ENCODE measurements around the gene TUT4. TPM values are rescaled to one million over a fixed set of nuclear protein-coding genes. Genes with fewer than 3 reads are reported as not detected.

TUT4 gene
- total RNA-seq, 1 donor from 2014 or later, result 139 TPM

- DNase-seq (ENCODE audit: low spot score, unreplicated experiment), result no peak
- no peak overlapping the region for H3K4me3 Mint-ChIP-seq (ENCODE audit: low read depth)
- TF ChIP-seq CTCF (IDR thresholded peaks at IDR 0.05; ENCODE audit: unreplicated experiment), result no peak
- H3K36me3 Mint-ChIP-seq (ENCODE audit: insufficient read depth), result peaks cover 25% of the 10 kb centered on the region
- H3K9me3 Mint-ChIP-seq (ENCODE audit: low read depth), result no peaks in the 10 kb centered on the region
- no peaks in the 10 kb centered on the region for H3K27me3 Mint-ChIP-seq
- no peaks in the 10 kb centered on the region for H3K4me1 Mint-ChIP-seq (ENCODE audit: low read depth)
- H3K27ac Mint-ChIP-seq, result no peak overlapping the region
These were observed 120.1 kb downstream of the TUT4 start for GRCh38 chr1:52432807-52433206.

GRCh38 chr1:52427152-52427551 is 125.7 kb downstream of the TUT4 start:
- H3K27ac Mint-ChIP-seq, result no peak overlapping the region
- DNase-seq (ENCODE audit: low spot score, unreplicated experiment), result no peak

GRCh38 chr1:52426371-52426770 is 126.5 kb downstream of the TUT4 start:
- Mint-ChIP-seq H3K4me3 (ENCODE audit: low read depth) (no peak overlapping the region), H3K27me3 (no peaks in the 10 kb centered on the region), H3K36me3 (ENCODE audit: insufficient read depth) (peaks cover 24% of the 10 kb centered on the region), H3K9me3 (ENCODE audit: low read depth) (no peaks in the 10 kb centered on the region), H3K4me1 (ENCODE audit: low read depth) (no peaks in the 10 kb centered on the region), H3K27ac (no peak overlapping the region)
- DNase-seq (ENCODE audit: low spot score, unreplicated experiment), result no peak
- TF ChIP-seq CTCF (IDR thresholded peaks at IDR 0.05; ENCODE audit: unreplicated experiment), result no peak

More at GRCh38 chr1:52427152-52427551, 125.7 kb downstream of the TUT4 start:
- TF ChIP-seq CTCF (IDR thresholded peaks at IDR 0.05; ENCODE audit: unreplicated experiment), result no peak
- H3K9me3 Mint-ChIP-seq (ENCODE audit: low read depth), result no peaks in the 10 kb centered on the region
- no peaks in the 10 kb centered on the region for H3K4me1 Mint-ChIP-seq (ENCODE audit: low read depth)
- no peak overlapping the region for H3K4me3 Mint-ChIP-seq (ENCODE audit: low read depth)
- peaks cover 24% of the 10 kb centered on the region for H3K36me3 Mint-ChIP-seq (ENCODE audit: insufficient read depth)
- no peaks in the 10 kb centered on the region for H3K27me3 Mint-ChIP-seq

GRCh38 chr1:52424813-52425212 is 128.1 kb downstream of the TUT4 start:
- no peak overlapping the region for H3K4me3 Mint-ChIP-seq (ENCODE audit: low read depth)
- H3K4me1 Mint-ChIP-seq (ENCODE audit: low read depth), result no peaks in the 10 kb centered on the region
- peak overlapping the region; percentile 44 for H3K27ac Mint-ChIP-seq
- H3K27me3 Mint-ChIP-seq, result no peaks in the 10 kb centered on the region
- no peak for TF ChIP-seq CTCF (IDR thresholded peaks at IDR 0.05; ENCODE audit: unreplicated experiment)
- H3K9me3 Mint-ChIP-seq (ENCODE audit: low read depth), result no peaks in the 10 kb centered on the region
- no peak for DNase-seq (ENCODE audit: low spot score, unreplicated experiment)
- H3K36me3 Mint-ChIP-seq (ENCODE audit: insufficient read depth), result peaks cover 21% of the 10 kb centered on the region

- Mint-ChIP-seq H3K9me3 (ENCODE audit: low read depth) (no peaks in the 10 kb centered on the region), H3K4me1 (ENCODE audit: low read depth) (no peaks in the 10 kb centered on the region), H3K36me3 (ENCODE audit: insufficient read depth) (peaks cover 26% of the 10 kb centered on the region), H3K27ac (peak overlapping the region; percentile 76), H3K4me3 (ENCODE audit: low read depth) (no peak overlapping the region), H3K27me3 (no peaks in the 10 kb centered on the region)
- DNase-seq (ENCODE audit: low spot score, unreplicated experiment), result no peak
- no peak for TF ChIP-seq CTCF (IDR thresholded peaks at IDR 0.05; ENCODE audit: unreplicated experiment)
These were observed 128.7 kb downstream of the TUT4 start for GRCh38 chr1:52424231-52424636.

Measured in progenitor cell of endocrine pancreas (in vitro differentiated cells).